Aorta (tissue), 5 donors: ENCODE results near the gene PTPRD. TPM values are rescaled to one million over a fixed set of nuclear protein-coding genes. Genes with fewer than 3 reads are reported as not detected.
"Not testable (repeated sequence)": the region's sequence is repeated elsewhere in the genome, so short reads cannot be mapped to it uniquely, and the experiment has no call there.

ENCODE experiments used
- ATAC-seq: fragments of 200-7000 bp; cut with Tn5 transposase; one replicate; pipeline ENCODE4 v1.9.1; 2022; ENCODE audit warnings: moderate library complexity; ENCODE audit not compliant: low FRiP score
- DNase-seq, 2 donors: peaks; one replicate each; pipeline ENCODE4 v3.0.0-alpha.2; 2020
- H3K27ac ChIP-seq, 2 donors: one replicate each; pipeline ENCODE4 v1.5.1; 2013; ENCODE audit warnings: low read length in 2 of 2, mild to moderate bottlenecking in 2 of 2, moderate library complexity in 2 of 2, control low read depth in 1 of 2, inconsistent platforms in 1 of 2, low read depth in 1 of 2
- H3K27me3 ChIP-seq, 2 donors: one replicate each; pipeline ENCODE4 v1.6.1; 2013; ENCODE audit warnings: control low read depth in 1 of 2, low read length in 1 of 2, mild to moderate bottlenecking in 1 of 2, moderate library complexity in 1 of 2; ENCODE audit not compliant: insufficient read depth in 2 of 2, control insufficient read depth in 1 of 2
- H3K36me3 ChIP-seq, 2 donors: one replicate each; pipeline ENCODE4 v1.6.1; 2013; ENCODE audit warnings: control low read depth in 1 of 2, low read length in 1 of 2, mild to moderate bottlenecking in 1 of 2; ENCODE audit not compliant: insufficient read depth in 2 of 2, control insufficient read depth in 1 of 2
- H3K4me1 ChIP-seq, 2 donors: one replicate each; pipeline ENCODE4 v1.6.1; 2013; ENCODE audit warnings: low read length in 2 of 2, control low read depth in 1 of 2, mild to moderate bottlenecking in 1 of 2, moderate library complexity in 1 of 2; ENCODE audit not compliant: insufficient read depth in 2 of 2, control insufficient read depth in 1 of 2
- H3K4me3 ChIP-seq, 2 donors: one replicate each; pipeline ENCODE4 v1.5.1; 2013; ENCODE audit warnings: low read length in 2 of 2, control low read depth in 1 of 2, mild to moderate bottlenecking in 1 of 2
- H3K9me3 ChIP-seq: one replicate; pipeline ENCODE4 v1.6.1; 2013; ENCODE audit warnings: mild to moderate bottlenecking, low read length; ENCODE audit not compliant: control insufficient read depth
- WGBS, 2 donors: extraction: QIAGEN DNeasy Blood & Tissue Kit; methylation state at CpG; one replicate each; pipeline ENCODE4 v1.1.7; 2013; 5-methylcytosine and 5-hydroxymethylcytosine counted together
- intact Hi-C, 2 donors: fragments of 100-400 bp; cut with DNase I; formaldehyde crosslinking; loops; one replicate each; pipeline versions ENCODE4 v1.14.2 to v1.15.0; 2022
- polyA plus RNA-seq, 2 donors: library from polyadenylated mRNA; stranded (reverse); fragments of 200-250 nt; gene quantifications; one replicate each; pipeline ENCODE4 v1.2.3, GENCODE V29; 2013
- total RNA-seq, 2 donors: library from RNA; stranded (reverse); fragmentation: NEBNext Ultra II Directional; extraction: Animal tissue kit (Norgen Biotek cat#: 25700); gene quantifications; one replicate each; pipeline ENCODE4 v1.2.1, GENCODE V29; 2021
- donor health status: healthy with polysubstance abuse.
- donor health status: Bipolar disorder and iron deficiency.
- donor health status: DM: no; HTN: no; CAD: no.
- donor health status: DM: no; HTN: no; CAD: no.
- donor health status: DM: yes; HTN: yes; CAD: no.

Gene PTPRD
- total and polyA plus RNA-seq, 4 donors = 1.5 to 92.0 (median 29.4) TPM

- intact Hi-C loops = no loop called here
- no peak overlapping the region for H3K4me3 ChIP-seq
- DNase-seq (no peak), ATAC-seq (no peak)
- H3K27ac ChIP-seq = no peak overlapping the region
- no peaks in the 10 kb centered on the region for H3K4me1 ChIP-seq
- 2 to 3% methylated on average over 2 of the region's 2 CpGs for WGBS, 2 donors
- H3K36me3 ChIP-seq = no peaks in the 10 kb centered on the region
- H3K27me3 ChIP-seq = no peaks in the 10 kb centered on the region
- H3K9me3 ChIP-seq = no peaks in the 10 kb centered on the region
Observed at GRCh38 chr9:9961487-9961886, 651.3 kb downstream of the PTPRD start.

GRCh38 chr9:9951556-9952160 is 661.1 kb downstream of the PTPRD start:
- no peak for ATAC-seq
- H3K27me3 ChIP-seq = no peaks in the 10 kb centered on the region
- 82 to 91% methylated on average over 3 of the region's 3 CpGs for WGBS, 2 donors
- H3K9me3 ChIP-seq = no peaks in the 10 kb centered on the region
- no peak for DNase-seq
- no peak overlapping the region for H3K4me3 ChIP-seq
- no peaks in the 10 kb centered on the region for H3K4me1 ChIP-seq
- H3K27ac ChIP-seq = no peak overlapping the region
- intact Hi-C loops = loop anchor here in 1 of 2 donors (10.0 kb wide), 1 partner anchor 377 kb away; no protein-coding TSS in a partner anchor
- no peaks in the 10 kb centered on the region for H3K36me3 ChIP-seq

GRCh38 chr9:9950813-9951212 is 662.0 kb downstream of the PTPRD start:
- DNase-seq (no peak), ATAC-seq (no peak)
- Histone ChIP-seq H3K4me1 (no peaks in the 10 kb centered on the region), H3K27me3 (no peaks in the 10 kb centered on the region), H3K9me3 (no peaks in the 10 kb centered on the region), H3K36me3 (no peaks in the 10 kb centered on the region), H3K4me3 (no peak overlapping the region), H3K27ac (no peak overlapping the region)
- WGBS, 2 donors = 21 to 47% methylated on average over 1 of the region's 1 CpG
- intact Hi-C loops = loop anchor here in 1 of 2 donors (10.0 kb wide), 1 partner anchor 376 kb away; no protein-coding TSS in a partner anchor

GRCh38 chr9:9949978-9950377 is 662.8 kb downstream of the PTPRD start:
- intact Hi-C loops = loop anchor here in 1 of 2 donors (10.0 kb wide), 2 partner anchors 355 to 375 kb away; no protein-coding TSS in a partner anchor
- Histone ChIP-seq H3K27me3 (no peaks in the 10 kb centered on the region), H3K4me1 (no peaks in the 10 kb centered on the region), H3K4me3 (no peak overlapping the region), H3K36me3 (no peaks in the 10 kb centered on the region), H3K27ac (no peak overlapping the region), H3K9me3 (no peaks in the 10 kb centered on the region)
- DNase-seq (no peak), ATAC-seq (no peak)
- 58 to 77% methylated on average over 4 of the region's 4 CpGs for WGBS, 2 donors

GRCh38 chr9:9949368-9949767 is 663.4 kb downstream of the PTPRD start:
- Histone ChIP-seq H3K27ac (no peak overlapping the region), H3K9me3 (no peaks in the 10 kb centered on the region), H3K4me3 (no peak overlapping the region), H3K36me3 (no peaks in the 10 kb centered on the region), H3K27me3 (no peaks in the 10 kb centered on the region), H3K4me1 (no peaks in the 10 kb centered on the region)
- ATAC-seq = no peak
- intact Hi-C loops = loop anchor here in 1 of 2 donors (10.0 kb wide), 1 partner anchor 355 kb away; no protein-coding TSS in a partner anchor
- 72 to 81% methylated on average over 4 of the region's 4 CpGs for WGBS, 2 donors
- DNase-seq = no peak

- no peak overlapping the region for H3K27ac ChIP-seq
- ATAC-seq (no peak), DNase-seq (no peak)
- H3K4me1 ChIP-seq = no peaks in the 10 kb centered on the region
- intact Hi-C loops = loop anchor here in 1 of 2 donors (10.0 kb wide), 1 partner anchor 351 kb away; no protein-coding TSS in a partner anchor
- no peaks in the 10 kb centered on the region for H3K36me3 ChIP-seq
- no peaks in the 10 kb centered on the region for H3K9me3 ChIP-seq
- H3K4me3 ChIP-seq = no peak overlapping the region
- H3K27me3 ChIP-seq = no peaks in the 10 kb centered on the region
Observed at GRCh38 chr9:9945966-9946365, 666.8 kb downstream of the PTPRD start.

- H3K4me1 ChIP-seq = no peaks in the 10 kb centered on the region
- DNase-seq (peak; percentile 42 to 83), ATAC-seq (peak; percentile 83)
- intact Hi-C loops = loop anchor here (5.0 to 10.0 kb wide), 2 partner anchors 336 to 348 kb away; no protein-coding TSS in a partner anchor
- H3K27me3 ChIP-seq = no peaks in the 10 kb centered on the region
- H3K27ac ChIP-seq = no peak overlapping the region
- no peaks in the 10 kb centered on the region for H3K36me3 ChIP-seq
- 20 to 21% methylated on average over 5 of the region's 5 CpGs for WGBS, 2 donors
- no peak overlapping the region for H3K4me3 ChIP-seq
- no peaks in the 10 kb centered on the region for H3K9me3 ChIP-seq
Observed at GRCh38 chr9:9942764-9943424, 669.9 kb downstream of the PTPRD start.

- Histone ChIP-seq H3K27ac (no peak overlapping the region), H3K9me3 (no peaks in the 10 kb centered on the region), H3K4me3 (no peak overlapping the region), H3K36me3 (no peaks in the 10 kb centered on the region), H3K4me1 (no peaks in the 10 kb centered on the region), H3K27me3 (no peaks in the 10 kb centered on the region)
- intact Hi-C loops = no loop called here
- DNase-seq (no peak), ATAC-seq (no peak)
- 97 to 98% methylated on average over 4 of the region's 4 CpGs for WGBS, 2 donors
Observed at GRCh38 chr9:9938432-9938831, 674.4 kb downstream of the PTPRD start.

- H3K27ac ChIP-seq, DNase-seq, H3K36me3 ChIP-seq, ATAC-seq, H3K4me1 ChIP-seq, intact Hi-C loops, H3K27me3 ChIP-seq, H3K9me3 ChIP-seq, H3K4me3 ChIP-seq: not testable (repeated sequence)
- 85 to 90% methylated on average over 13 to 16 of the region's 16 CpGs for WGBS, 2 donors
Observed at GRCh38 chr9:9931464-9931863, 681.3 kb downstream of the PTPRD start.
